22Rv1 (cell line): ENCODE results near the gene EBPL.

Experiments
- ZFX ChIP-seq: fragments of 450-650 bp; IDR thresholded peaks from 2 replicates; pipeline ENCODE4 v1.6.1; 2017; ENCODE audit warnings: antibody characterized with exemption, borderline replicate concordance
- TF ChIP-seq, protein P1 (sequence below): fragments of 450-650 bp; IDR thresholded peaks from 2 replicates; pipeline ENCODE4 v1.5.1; 2017; ENCODE audit warnings: mild to moderate bottlenecking

DNA sequence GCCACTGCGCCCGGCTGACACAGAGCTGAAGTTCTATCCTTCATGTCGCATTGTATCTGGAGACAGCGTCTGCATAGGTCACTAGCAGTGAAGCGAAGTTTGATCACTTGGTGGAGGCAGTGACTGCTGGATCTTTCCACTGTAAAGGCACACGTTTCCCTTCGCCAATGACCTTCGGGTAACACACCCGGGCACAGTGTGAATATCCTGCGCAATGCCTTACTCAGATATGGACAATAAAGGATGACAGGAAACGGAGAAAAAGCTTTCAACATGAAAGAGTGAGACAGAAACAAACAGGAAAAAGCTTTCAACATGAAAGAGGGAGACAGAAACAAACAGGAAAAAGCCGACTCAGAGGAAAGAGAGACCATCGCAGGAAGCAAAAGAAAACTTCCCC lies 45.8 kb downstream of the EBPL start:
- TF ChIP-seq, protein P1, sequence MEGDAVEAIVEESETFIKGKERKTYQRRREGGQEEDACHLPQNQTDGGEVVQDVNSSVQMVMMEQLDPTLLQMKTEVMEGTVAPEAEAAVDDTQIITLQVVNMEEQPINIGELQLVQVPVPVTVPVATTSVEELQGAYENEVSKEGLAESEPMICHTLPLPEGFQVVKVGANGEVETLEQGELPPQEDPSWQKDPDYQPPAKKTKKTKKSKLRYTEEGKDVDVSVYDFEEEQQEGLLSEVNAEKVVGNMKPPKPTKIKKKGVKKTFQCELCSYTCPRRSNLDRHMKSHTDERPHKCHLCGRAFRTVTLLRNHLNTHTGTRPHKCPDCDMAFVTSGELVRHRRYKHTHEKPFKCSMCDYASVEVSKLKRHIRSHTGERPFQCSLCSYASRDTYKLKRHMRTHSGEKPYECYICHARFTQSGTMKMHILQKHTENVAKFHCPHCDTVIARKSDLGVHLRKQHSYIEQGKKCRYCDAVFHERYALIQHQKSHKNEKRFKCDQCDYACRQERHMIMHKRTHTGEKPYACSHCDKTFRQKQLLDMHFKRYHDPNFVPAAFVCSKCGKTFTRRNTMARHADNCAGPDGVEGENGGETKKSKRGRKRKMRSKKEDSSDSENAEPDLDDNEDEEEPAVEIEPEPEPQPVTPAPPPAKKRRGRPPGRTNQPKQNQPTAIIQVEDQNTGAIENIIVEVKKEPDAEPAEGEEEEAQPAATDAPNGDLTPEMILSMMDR: no peak
- no peak for TF ChIP-seq ZFX
